Activated CD4-positive, alpha-beta T cell treated with anti-CD3 and anti-CD28 coated beads, Interleukin-2, amount 10 ng/mL, durations not matched to agents 7 days and 5 days (primary cell): ENCODE data around the gene UPF3B. TPM values are rescaled to one million over a fixed set of nuclear protein-coding genes. Genes with fewer than 3 reads are reported as not detected.
"Not testable (repeated sequence)": the region's sequence is repeated elsewhere in the genome, so short reads cannot be mapped to it uniquely, and the experiment has no call there.

ENCODE experiments used
- CTCF ChIA-PET: fragments of 350-600 bp; sonication (Branson Sonifier 250); formaldehyde crosslinking; loops from one replicate; lab custom pipeline; 2021; ENCODE audit warnings: antibody characterized with exemption; lab: Charles Lee
- POLR2A ChIA-PET: fragments of 350-600 bp; sonication (Branson Sonifier 250); formaldehyde crosslinking; loops from one replicate; lab custom pipeline; 2021; ENCODE audit warnings: antibody characterized with exemption; lab: Charles Lee
- DNase-seq: peaks from one replicate; pipeline ENCODE4 v3.0.0-alpha.2; 2020
- H3K27ac Mint-ChIP-seq: one replicate; pipeline ENCODE4 v1.8.0; 2021; ENCODE audit warnings: mild to moderate bottlenecking, moderate library complexity, mixed read lengths
- H3K27me3 Mint-ChIP-seq: one replicate; pipeline ENCODE4 v1.8.0; 2021; ENCODE audit warnings: mixed read lengths
- H3K36me3 Mint-ChIP-seq: one replicate; pipeline ENCODE4 v1.8.0; 2021; ENCODE audit warnings: low read depth, mixed read lengths
- H3K4me1 Mint-ChIP-seq: one replicate; pipeline ENCODE4 v1.8.0; 2021; ENCODE audit warnings: mixed read lengths
- H3K4me3 Mint-ChIP-seq: one replicate; pipeline ENCODE4 v1.8.0; 2021; ENCODE audit warnings: mild to moderate bottlenecking, moderate library complexity, mixed read lengths
- H3K9me3 Mint-ChIP-seq: one replicate; pipeline ENCODE4 v1.8.0; 2021; ENCODE audit warnings: mixed read lengths
- total RNA-seq, 2 experiments: library from RNA; stranded (reverse); gene quantifications; one replicate each; pipeline ENCODE4 v1.2.3, GENCODE V29; 2021

UPF3B gene, protein sequence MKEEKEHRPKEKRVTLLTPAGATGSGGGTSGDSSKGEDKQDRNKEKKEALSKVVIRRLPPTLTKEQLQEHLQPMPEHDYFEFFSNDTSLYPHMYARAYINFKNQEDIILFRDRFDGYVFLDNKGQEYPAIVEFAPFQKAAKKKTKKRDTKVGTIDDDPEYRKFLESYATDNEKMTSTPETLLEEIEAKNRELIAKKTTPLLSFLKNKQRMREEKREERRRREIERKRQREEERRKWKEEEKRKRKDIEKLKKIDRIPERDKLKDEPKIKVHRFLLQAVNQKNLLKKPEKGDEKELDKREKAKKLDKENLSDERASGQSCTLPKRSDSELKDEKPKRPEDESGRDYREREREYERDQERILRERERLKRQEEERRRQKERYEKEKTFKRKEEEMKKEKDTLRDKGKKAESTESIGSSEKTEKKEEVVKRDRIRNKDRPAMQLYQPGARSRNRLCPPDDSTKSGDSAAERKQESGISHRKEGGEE
- 10 to 100 TPM; 11.8 to 12.3 TPM for total RNA-seq

DNA sequence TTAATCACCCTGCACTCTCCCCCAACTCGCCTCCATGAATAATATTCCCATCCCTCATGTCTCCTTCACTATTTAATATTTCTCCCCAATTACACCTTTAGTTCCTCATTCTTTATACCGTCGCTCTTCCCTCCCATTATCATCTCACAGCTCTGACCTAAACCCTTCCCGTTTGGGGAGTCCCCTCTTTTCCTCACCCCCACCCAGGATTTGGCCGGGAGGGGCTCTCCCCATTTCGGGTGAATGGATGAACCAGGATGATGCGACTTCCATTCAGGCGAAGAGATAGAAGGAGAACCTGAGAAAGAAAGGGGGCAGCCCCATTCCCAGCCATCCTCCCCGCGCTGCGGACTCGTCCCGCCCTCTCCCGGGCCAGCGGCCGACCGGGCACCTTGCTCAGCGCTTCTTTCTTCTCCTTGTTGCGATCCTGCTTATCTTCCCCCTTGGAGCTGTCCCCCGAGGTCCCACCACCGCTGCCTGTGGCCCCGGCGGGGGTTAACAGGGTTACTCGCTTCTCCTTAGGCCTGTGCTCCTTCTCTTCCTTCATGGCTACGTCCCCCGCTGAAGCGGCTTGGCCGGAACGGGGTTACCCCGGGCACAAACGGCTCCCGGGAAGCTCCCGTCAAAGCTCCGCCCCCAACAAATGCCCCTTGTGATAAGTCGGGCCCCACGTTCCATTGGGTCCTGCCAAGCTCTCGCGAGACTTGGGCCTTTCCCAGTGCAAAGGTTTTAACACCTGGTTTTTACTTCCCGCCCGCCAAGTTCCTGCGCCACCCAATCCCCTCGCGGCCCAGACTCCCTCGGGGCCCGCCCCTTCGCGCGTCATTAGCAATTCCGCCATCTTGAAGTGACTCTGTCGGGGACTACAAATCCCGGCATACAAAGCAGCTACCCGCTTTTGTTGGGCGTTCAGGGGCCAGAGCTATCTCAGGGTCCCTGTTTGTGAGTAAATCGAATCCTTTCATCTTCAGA lies at the start of gene UPF3B:
Gene UPF3B, minus strand, starts transcription at position 582 of the 972 bp plus-strand sequence. Its CDS starts 35 bp downstream, at position 547.
- Mint-ChIP-seq H3K27me3 (no peaks in the 10 kb centered on the region), H3K27ac (peak within 1 kb of the TSS; percentile 97)

DNA sequence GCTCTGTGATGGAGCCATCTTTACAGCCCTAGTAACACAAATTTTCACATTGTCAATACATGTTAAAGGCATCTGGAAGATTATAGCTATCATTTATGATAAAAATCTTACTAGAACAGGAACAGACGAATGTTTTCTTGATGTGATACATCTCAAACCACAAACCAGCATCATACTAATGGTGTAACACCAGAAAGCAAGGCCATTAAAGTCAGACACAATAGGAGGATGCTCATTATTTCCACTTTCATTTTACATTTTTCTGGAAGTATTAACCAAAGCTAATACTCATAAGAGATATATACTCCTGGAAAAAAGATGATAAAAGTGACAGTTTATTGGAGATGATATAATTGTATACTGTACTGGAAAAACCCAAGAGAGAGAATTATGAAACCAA lies 48.2 kb upstream of the UPF3B start:
- Mint-ChIP-seq H3K4me3 (no peak overlapping the region), H3K4me1 (peaks cover 4% of the 10 kb centered on the region), H3K9me3 (no peaks in the 10 kb centered on the region), H3K36me3 (no peaks in the 10 kb centered on the region), H3K27ac (no peak overlapping the region), H3K27me3 (no peaks in the 10 kb centered on the region)
- POLR2A ChIA-PET = no interaction called here
- CTCF ChIA-PET = interaction anchor here (1.2 kb wide), 1 partner anchor 20 kb away, joined by 3 read pairs; no protein-coding TSS in a partner anchor
- DNase-seq = no peak

More for the DNA sequence above, at the start of gene UPF3B:
- Mint-ChIP-seq H3K4me1 (peaks cover 22% of the 10 kb centered on the region), H3K9me3 (no peaks in the 10 kb centered on the region), H3K36me3 (peaks cover 13% of the 10 kb centered on the region), H3K4me3 (peak within 1 kb of the TSS; percentile 98)
- ChIA-PET CTCF (interaction anchor here (1.2 to 1.5 kb wide), 3 partner anchors 19 to 61 kb away, joined by 3 to 6 read pairs (median 5); partner anchors contain the start of genes NDUFA1, RNF113A and RPL39), POLR2A (interaction anchor here (0.5 to 1.3 kb wide), 3 partner anchors 21 to 188 kb away, joined by 3 to 10 read pairs (median 5); partner anchors contain the start of gene RPL39)
- peak; percentile 96 for DNase-seq

DNA sequence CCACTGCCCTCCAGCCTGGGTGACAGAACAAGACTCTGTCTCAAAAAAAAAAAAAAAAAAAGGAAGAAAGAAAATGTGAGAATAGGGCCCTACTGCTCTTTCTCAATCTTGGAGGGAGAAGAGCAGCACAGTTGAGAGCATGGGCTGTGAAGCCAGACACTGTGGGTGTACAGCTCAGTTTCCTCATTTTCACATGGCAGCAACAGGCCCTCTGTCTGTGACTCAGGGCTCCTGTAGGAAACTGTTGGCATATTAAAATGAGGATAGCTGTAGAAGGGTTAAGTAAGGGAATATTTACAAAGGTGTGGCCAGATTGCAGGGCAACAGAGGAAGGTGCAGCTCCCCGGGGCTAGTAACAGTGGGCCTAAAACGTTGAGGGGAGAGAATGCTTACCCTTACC lies 46.4 kb upstream of the UPF3B start:
- H3K4me3 Mint-ChIP-seq = no peak overlapping the region
- DNase-seq = no peak
- CTCF ChIA-PET = interaction anchor here (1.4 kb wide), 1 partner anchor 11 kb away, joined by 6 read pairs; no protein-coding TSS in a partner anchor

DNA sequence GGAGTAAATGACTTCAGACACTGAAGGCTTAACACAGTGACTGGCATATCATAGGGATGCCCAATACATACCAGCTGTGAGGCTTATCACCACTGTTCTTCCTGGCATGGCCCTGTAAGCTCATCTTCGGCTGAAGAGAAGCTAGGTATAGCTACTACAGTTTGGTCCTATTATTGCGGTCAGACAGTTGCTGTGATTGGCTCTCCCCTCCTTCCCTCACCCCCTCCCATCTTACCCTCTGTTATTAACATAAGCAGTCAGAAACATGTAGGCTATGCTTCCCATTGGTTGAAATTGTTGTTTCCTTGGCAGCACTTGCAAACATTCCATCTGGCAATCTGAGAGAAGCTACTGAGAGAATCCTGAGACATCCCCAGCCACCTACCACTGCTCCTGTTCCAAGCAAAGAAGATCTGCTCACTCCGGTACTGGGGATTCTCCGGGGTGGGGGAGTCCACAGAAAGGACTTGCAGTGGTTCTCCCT lies 43.1 kb upstream of the UPF3B start, which contains the start of gene AKAP14:
Gene AKAP14, plus strand, starts transcription at position 51 of the 484 bp plus-strand sequence. CDS start 7,331 bp downstream, outside the sequence.
- CTCF ChIA-PET = interaction anchor here (0.6 kb wide), 2 partner anchors 18 to 45 kb away, joined by 4 to 5 read pairs; no protein-coding TSS in a partner anchor

More for the DNA sequence above, 46.4 kb upstream of the UPF3B start:
- no peaks in the 10 kb centered on the region for H3K36me3 Mint-ChIP-seq
- POLR2A ChIA-PET = no interaction called here
- H3K4me1 Mint-ChIP-seq = peaks cover 4% of the 10 kb centered on the region
- no peaks in the 10 kb centered on the region for H3K27me3 Mint-ChIP-seq
- H3K27ac Mint-ChIP-seq = no peak overlapping the region
- H3K9me3 Mint-ChIP-seq = no peaks in the 10 kb centered on the region

DNA sequence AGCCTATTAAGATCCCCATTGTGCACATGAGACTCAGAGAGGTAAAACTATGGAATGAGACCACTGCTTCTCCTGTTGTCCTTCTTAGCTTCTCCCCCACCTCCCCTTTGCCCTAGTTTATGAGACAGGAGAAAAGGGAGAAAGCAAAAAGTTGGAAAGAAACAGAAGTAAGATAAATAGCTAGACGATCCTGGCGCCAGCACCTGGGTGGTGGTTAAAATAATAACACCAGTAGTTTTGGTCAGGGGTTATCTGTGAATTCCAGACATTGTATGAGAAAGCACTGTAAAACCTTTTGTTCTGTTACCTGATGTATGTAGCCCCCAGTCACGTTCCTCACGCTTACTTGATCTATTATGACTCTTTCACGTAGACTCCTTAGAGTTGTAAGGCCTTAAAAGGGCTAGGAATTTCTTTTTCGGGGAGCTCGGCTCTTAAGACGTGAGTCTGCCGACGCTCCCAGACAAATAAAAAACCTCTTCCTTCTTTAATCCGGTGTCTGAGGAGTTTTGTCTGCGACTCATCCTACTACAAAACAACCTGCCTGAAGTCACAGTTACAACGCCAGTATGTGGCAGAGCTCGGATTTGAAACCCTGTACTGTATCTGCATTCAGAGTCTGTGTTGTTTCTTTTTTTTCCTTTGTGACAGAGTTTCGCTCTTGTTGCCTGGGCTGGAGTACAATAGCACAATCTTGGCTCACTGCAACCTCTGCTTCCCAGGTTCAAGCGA lies 39.4 kb upstream of the UPF3B start:
- H3K9me3 Mint-ChIP-seq, POLR2A ChIA-PET, H3K27me3 Mint-ChIP-seq, H3K4me1 Mint-ChIP-seq, H3K4me3 Mint-ChIP-seq, H3K27ac Mint-ChIP-seq, DNase-seq, H3K36me3 Mint-ChIP-seq: not testable (repeated sequence)
- CTCF ChIA-PET = interaction anchor here (0.6 kb wide), 1 partner anchor 404 kb away, joined by 4 read pairs; no protein-coding TSS in a partner anchor

More for the DNA sequence above, 43.1 kb upstream of the UPF3B start, which contains the start of gene AKAP14:
- Mint-ChIP-seq H3K4me1 (peaks cover 3% of the 10 kb centered on the region), H3K9me3 (no peaks in the 10 kb centered on the region), H3K4me3 (no peak within 1 kb of the TSS), H3K27me3 (peaks cover 5% of the 10 kb centered on the region), H3K27ac (no peak within 1 kb of the TSS), H3K36me3 (no peaks in the 10 kb centered on the region)
- POLR2A ChIA-PET = no interaction called here
- DNase-seq = no peak

DNA sequence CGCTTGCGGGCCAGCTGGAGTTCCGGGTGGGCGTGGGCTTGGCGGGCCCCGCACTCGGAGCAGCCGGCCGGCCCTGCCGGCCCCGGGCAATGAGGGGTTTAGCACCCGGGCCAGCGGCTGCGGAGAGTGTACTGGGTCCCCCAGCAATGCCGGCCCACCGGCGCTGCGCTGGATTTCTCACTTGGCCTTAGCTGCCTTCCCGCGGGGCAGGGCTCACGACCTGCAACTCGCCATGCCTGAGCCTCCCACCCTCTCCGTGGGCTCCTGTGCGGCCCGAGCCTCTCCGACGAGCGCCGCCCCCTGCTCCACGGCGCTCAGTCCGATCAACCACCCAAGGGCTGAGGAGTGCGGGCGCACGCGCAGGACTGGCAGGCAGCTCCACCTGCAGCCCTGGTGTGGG lies 37.9 kb upstream of the UPF3B start:
- H3K27me3 Mint-ChIP-seq, H3K4me3 Mint-ChIP-seq, CTCF ChIA-PET, H3K36me3 Mint-ChIP-seq, DNase-seq, H3K27ac Mint-ChIP-seq, H3K9me3 Mint-ChIP-seq, POLR2A ChIA-PET: not testable (repeated sequence)
- H3K4me1 Mint-ChIP-seq = peaks cover 13% of the 10 kb centered on the region

DNA sequence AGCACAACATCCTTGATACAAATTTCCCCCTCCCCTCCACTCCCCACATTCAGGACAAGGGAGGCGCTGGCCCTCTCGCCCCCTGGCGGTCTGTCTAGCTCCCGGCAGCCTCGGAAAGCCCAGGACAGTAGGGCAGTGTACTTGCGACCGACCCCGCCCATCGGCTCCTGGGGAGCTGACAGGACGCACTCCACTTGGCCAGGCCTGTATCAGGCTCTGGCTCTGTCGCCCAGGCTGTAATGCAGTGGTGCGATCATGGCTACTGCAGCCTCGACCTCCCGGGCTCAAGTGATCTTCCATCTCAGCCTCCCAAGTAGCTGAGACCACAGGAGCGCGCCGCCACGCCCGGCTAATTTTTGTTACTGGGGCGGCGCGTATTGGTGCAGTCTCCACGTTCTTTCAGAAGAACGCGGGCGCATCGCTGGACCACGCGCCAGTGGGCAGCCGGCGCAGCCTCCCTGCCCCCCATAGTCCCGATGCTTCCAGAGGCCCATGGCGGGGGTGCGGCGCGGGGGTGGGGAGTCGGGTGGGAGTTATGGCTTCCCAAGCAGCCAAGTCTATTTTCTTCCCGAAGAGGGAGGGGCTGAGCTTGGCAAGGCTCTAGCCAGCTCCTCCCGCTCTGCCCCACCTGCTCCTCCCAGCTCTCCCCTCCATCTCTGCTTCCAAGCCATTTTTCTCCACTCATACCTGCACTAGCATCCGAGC lies 35.1 kb upstream of the UPF3B start:
- Mint-ChIP-seq H3K27me3 (peaks cover 5% of the 10 kb centered on the region), H3K27ac (no peak overlapping the region), H3K4me1 (peaks cover 14% of the 10 kb centered on the region), H3K36me3 (no peaks in the 10 kb centered on the region), H3K9me3 (no peaks in the 10 kb centered on the region), H3K4me3 (peak overlapping the region; percentile 32)
- CTCF ChIA-PET = interaction anchor here (0.6 to 1.2 kb wide), 8 partner anchors 9 to 385 kb away, joined by 3 to 6 read pairs (median 3); no protein-coding TSS in a partner anchor
- POLR2A ChIA-PET = no interaction called here
- DNase-seq = peak; percentile 42

DNA sequence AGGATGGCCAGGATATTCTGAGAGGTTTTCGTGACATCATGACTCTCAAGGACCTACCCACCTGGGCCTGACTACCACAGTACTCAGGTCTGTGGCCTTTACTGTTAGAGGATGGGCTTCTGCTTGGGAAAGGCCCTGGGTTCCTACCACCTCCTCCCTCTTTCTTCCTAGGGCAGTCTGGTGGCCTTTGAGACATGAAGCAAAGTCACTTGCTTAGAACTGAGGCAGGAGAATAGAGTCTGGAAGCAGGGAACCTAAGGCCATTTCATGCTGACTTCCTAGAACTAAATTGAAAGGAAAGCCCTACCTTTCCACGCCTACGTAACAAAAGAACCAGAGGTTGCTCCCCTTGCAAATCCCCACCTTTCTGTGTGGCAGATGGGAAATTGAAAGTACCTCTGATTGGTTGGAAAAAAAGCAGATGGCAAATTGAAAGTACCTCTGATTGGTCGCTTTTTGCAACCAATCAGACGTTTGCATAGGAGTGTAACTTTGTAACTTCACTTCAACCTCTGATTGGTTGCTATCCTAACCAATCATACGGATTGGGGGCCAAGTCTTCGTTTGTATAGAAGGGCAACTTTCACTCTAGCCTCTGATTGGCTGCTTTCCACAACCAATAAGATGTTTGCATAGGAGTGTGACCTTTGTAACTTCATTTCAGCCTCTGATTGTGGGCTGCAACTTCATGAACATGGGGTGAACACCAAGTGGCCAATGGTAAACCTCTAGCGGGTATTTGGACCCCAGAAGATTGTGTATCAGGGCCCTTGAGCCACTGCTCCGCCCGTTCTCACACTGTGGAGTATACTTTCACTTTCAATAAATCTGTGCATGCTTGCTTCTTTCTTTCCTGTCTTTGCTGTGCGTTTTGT lies 33.0 kb upstream of the UPF3B start:
- DNase-seq = peak; percentile 34
- Mint-ChIP-seq H3K27ac (peak overlapping the region; percentile 79), H3K4me1 (peaks cover 16% of the 10 kb centered on the region), H3K9me3 (no peaks in the 10 kb centered on the region), H3K27me3 (no peaks in the 10 kb centered on the region), H3K4me3 (peak overlapping the region; percentile 38), H3K36me3 (no peaks in the 10 kb centered on the region)
- POLR2A ChIA-PET = no interaction called here
- CTCF ChIA-PET = no interaction called here

DNA sequence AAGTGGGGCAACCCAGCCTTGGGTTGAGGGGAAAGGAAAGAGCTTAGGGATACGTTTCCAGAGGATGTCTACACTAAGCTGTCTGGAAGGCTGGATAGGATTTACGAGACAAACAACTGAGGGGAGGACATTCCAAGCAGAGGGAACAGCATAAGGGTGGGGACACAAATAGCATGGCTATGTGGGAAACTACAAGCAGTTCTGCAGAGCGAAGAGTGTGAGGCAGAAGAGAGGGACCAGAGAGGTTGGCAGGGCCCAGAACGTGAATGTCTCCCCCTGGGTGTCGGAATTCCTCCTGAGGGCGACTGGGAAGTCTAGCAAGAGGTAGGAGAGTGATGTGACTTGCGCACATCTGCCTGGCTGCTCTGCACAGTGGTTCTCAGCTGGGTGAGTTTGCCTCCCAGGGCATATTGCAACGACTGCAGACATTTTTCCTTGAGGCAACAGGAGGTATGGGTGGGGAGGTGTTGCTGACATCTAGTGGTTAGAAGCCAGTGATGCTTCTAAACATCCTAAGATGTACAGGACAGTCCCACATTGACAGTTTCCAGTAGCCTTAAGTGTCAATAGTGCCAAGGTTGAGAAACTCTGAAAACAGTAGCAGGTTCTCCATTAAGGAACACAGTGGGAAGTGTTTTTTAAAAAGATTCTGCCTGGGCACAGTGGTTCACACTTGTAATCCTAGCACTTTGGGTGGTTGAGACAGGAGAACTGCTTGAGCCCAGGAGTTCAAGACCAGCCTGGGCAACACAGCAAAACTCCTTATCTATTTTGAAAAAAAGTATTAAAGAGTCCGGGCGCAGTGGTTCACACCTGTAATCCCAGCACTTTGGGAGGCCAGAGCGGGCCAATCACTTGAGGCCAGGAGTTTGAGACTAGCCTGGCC lies 28.0 kb upstream of the UPF3B start:
- ChIA-PET POLR2A (no interaction called here), CTCF (interaction anchor here (1.0 to 1.4 kb wide), 2 partner anchors 14 to 96 kb away, joined by 3 read pairs; no protein-coding TSS in a partner anchor)
- Mint-ChIP-seq H3K27ac (peak overlapping the region; percentile 65), H3K4me1 (peaks cover 21% of the 10 kb centered on the region), H3K27me3 (no peaks in the 10 kb centered on the region), H3K4me3 (no peak overlapping the region), H3K36me3 (peaks cover 9% of the 10 kb centered on the region), H3K9me3 (no peaks in the 10 kb centered on the region)
- peak; percentile 43 for DNase-seq

DNA sequence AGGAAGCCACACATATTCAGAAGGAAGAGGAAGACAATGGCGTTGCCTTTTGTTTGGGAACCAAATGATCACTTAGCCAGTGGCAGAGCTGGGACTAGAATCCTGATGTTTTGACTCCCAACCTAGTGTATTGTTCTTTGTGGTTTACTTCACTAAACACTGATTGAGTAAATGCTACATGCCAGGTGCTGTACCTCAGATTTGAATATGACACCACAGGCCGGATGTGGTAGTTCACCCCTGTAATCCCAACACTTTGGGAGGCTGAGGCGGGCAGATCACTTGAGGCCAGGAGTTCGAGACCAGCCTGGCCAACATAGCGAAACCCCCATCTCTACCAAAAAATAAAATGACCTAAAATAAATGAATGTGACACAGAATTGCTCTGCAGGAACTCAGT lies 27.3 kb upstream of the UPF3B start:
- H3K27ac Mint-ChIP-seq = peak overlapping the region; percentile 65

More for the DNA sequence above, 27.3 kb upstream of the UPF3B start:
- no peaks in the 10 kb centered on the region for H3K9me3 Mint-ChIP-seq
- peaks cover 19% of the 10 kb centered on the region for H3K4me1 Mint-ChIP-seq
- peak; percentile 10 for DNase-seq
- H3K4me3 Mint-ChIP-seq = no peak overlapping the region
- ChIA-PET POLR2A (no interaction called here), CTCF (interaction anchor here (0.5 to 1.4 kb wide), 3 partner anchors 13 to 137 kb away, joined by 3 read pairs; no protein-coding TSS in a partner anchor)
- no peaks in the 10 kb centered on the region for H3K27me3 Mint-ChIP-seq
- H3K36me3 Mint-ChIP-seq = peaks cover 9% of the 10 kb centered on the region
